RKO (cell line): ENCODE measurements around the gene TRIM13.

Source experiments
- DNase-seq: peaks from one replicate; pipeline ENCODE4 v3.0.0-alpha.2; 2016; ENCODE audit warnings: low spot score

The TRIM13 gene

GRCh38 chr13:49996161-49996915 lies 504 bp upstream of the TRIM13 start:
- peak; percentile 88 for DNase-seq

- DNase-seq, result peak; percentile 43
These were observed 1.1 kb downstream of the TRIM13 start for GRCh38 chr13:49997955-49998354.

- no peak for DNase-seq
These were observed 2.1 kb downstream of the TRIM13 start for GRCh38 chr13:49998714-49999624.

GRCh38 chr13:50001287-50001686 lies 4.4 kb downstream of the TRIM13 start:
- no peak for DNase-seq

GRCh38 chr13:50006426-50007135 lies 9.7 kb downstream of the TRIM13 start:
- no peak for DNase-seq

GRCh38 chr13:50011461-50011860 lies 14.6 kb downstream of the TRIM13 start:
- DNase-seq, result no peak

GRCh38 chr13:50012396-50013169 lies 15.7 kb downstream of the TRIM13 start:
- DNase-seq, result no peak

- DNase-seq, result no peak
These were observed 17.5 kb downstream of the TRIM13 start for GRCh38 chr13:50014386-50014785.

- DNase-seq, result no peak
These were observed 18.4 kb downstream of the TRIM13 start, which contains the start of gene KCNRG for GRCh38 chr13:50015258-50015657. Gene KCNRG, plus strand, starts transcription at chr13:50015444. Its CDS starts 50 bp downstream, at chr13:50015494.

- DNase-seq, result no peak
These were observed 18.9 kb downstream of the TRIM13 start for GRCh38 chr13:50015750-50016149.

- no peak for DNase-seq
These were observed 19.6 kb downstream of the TRIM13 start for GRCh38 chr13:50016444-50016843.

GRCh38 chr13:50017819-50018218 lies 21.0 kb downstream of the TRIM13 start:
- no peak for DNase-seq

GRCh38 chr13:50025436-50025835 lies 28.6 kb downstream of the TRIM13 start:
- DNase-seq, result no peak

GRCh38 chr13:50026788-50027473 lies 30.1 kb downstream of the TRIM13 start:
- no peak for DNase-seq

- DNase-seq, result peak; percentile 38
These were observed 33.5 kb downstream of the TRIM13 start for GRCh38 chr13:50030315-50030714.

GRCh38 chr13:50033725-50034124 lies 36.9 kb downstream of the TRIM13 start:
- DNase-seq, result no peak

GRCh38 chr13:50037788-50038187 lies 40.9 kb downstream of the TRIM13 start:
- DNase-seq, result no peak

GRCh38 chr13:50038266-50038665 lies 41.4 kb downstream of the TRIM13 start:
- no peak for DNase-seq

GRCh38 chr13:50052478-50052877 lies 55.6 kb downstream of the TRIM13 start:
- no peak for DNase-seq

- DNase-seq, result no peak
These were observed 57.0 kb downstream of the TRIM13 start for GRCh38 chr13:50053844-50054243.

GRCh38 chr13:50055454-50055853 lies 58.6 kb downstream of the TRIM13 start:
- no peak for DNase-seq
